ENCODE measurements around the gene C11orf97. TPM values are rescaled to one million over a fixed set of nuclear protein-coding genes. Genes with fewer than 3 reads are reported as not detected.

Gene C11orf97
- total RNA-seq (2021; ENCODE audit: unreplicated experiment) (not detected), Bru-seq, nascent RNA (percentile 9 among the genes with signal in this experiment), BruChase-seq, experiment 1, labeled RNA remaining after a 6-hour chase (percentile 5 among the genes with signal in this experiment), BruChase-seq, experiment 2, labeled RNA remaining after a 2-hour chase (percentile 6 among the genes with signal in this experiment)
- polyA plus RNA-seq (2012) = not detected in 2 replicates
- long read RNA-seq = 0 reads

GRCh38 chr11:94511932-94512781, at the start of gene C11orf97:
C11orf97 (plus strand) TSS chr11:94512461; CDS start chr11:94512529, 68 bp downstream.
- H3K9me3 ChIP-seq (ENCODE audit: control insufficient read depth in 1 of 2, insufficient read depth in 1 of 2, low read depth in 1 of 2, low read length in 2 of 2) = no peaks in the 10 kb centered on the region
- ATAC-seq (no peak), DNase-seq (ENCODE audit: low read depth, low spot score) (no peak)
- POLR2A ChIA-PET = no interaction called here
- no peak within 1 kb of the TSS for H3K4me2 ChIP-seq (ENCODE audit: low read length)
- no peak within 1 kb of the TSS for H3K4me3 ChIP-seq (replicated peaks in 1 of 2; ENCODE audit: low read depth in 1 of 2, low read length in 2 of 2)
- no peaks in the 10 kb centered on the region for H3K4me1 ChIP-seq (ENCODE audit: control insufficient read depth in 1 of 2, insufficient read depth in 2 of 2, low read length in 2 of 2)
- H3K36me3 ChIP-seq (ENCODE audit: control insufficient read depth in 1 of 2, insufficient read depth in 2 of 2, low read length in 2 of 2) = no peaks in the 10 kb centered on the region
- no peaks in the 10 kb centered on the region for H4K20me1 ChIP-seq (ENCODE audit: insufficient read depth)
- CTCF ChIA-PET = no interaction called here
- H3K79me2 ChIP-seq (ENCODE audit: insufficient read depth, low read length) = no peaks in the 10 kb centered on the region
- TF ChIP-seq ZBTB33 (IDR thresholded peaks at IDR 0.05; ENCODE audit: extremely low read depth, insufficient replicate concordance, low read length) (no peak), SIN3A (IDR thresholded peaks at IDR 0.05; ENCODE audit: low read depth) (no peak), ZFX (IDR thresholded peaks at IDR 0.05) (no peak), ATF3 (IDR thresholded peaks at IDR 0.05) (no peak), EGR1 (IDR thresholded peaks at IDR 0.05; ENCODE audit: low read depth) (no peak), MAX (IDR thresholded peaks at IDR 0.05) (no peak), YY1 (IDR thresholded peaks at IDR 0.05; ENCODE audit: extremely low read depth, insufficient replicate concordance, low read depth, low read length) (no peak), FOSL1 (IDR thresholded peaks at IDR 0.05; ENCODE audit: low read depth) (no peak), RAD21 (IDR thresholded peaks at IDR 0.05; ENCODE audit: low read depth) (no peak), SP1 (IDR thresholded peaks at IDR 0.05; ENCODE audit: low read depth) (no peak), SRF (IDR thresholded peaks at IDR 0.05; ENCODE audit: low read depth) (no peak), CTCF (IDR thresholded peaks at IDR 0.05 in 2 of 3, conservative IDR thresholded peaks at IDR 0.05 in 1 of 3; ENCODE audit: borderline replicate concordance in 1 of 3, insufficient read depth in 1 of 3, low read depth in 2 of 3, low read length in 2 of 3) (no peak), JUND (IDR thresholded peaks at IDR 0.05) (no peak), POLR2A (IDR thresholded peaks at IDR 0.05; ENCODE audit: borderline replicate concordance, extremely low read depth, insufficient read depth, insufficient read length) (no peak), EZH2 (IDR thresholded peaks at IDR 0.05) (no peak), CBX3 (IDR thresholded peaks at IDR 0.05; ENCODE audit: low read depth) (no peak), POLR2AphosphoS5 (IDR thresholded peaks at IDR 0.05; ENCODE audit: low read depth, low read length) (no peak)
- H3K9ac ChIP-seq (ENCODE audit: low read length) = no peak within 1 kb of the TSS
- no TSS peak for BruUV-seq (replicated peaks)
- no peak within 1 kb of the TSS for H3K27ac ChIP-seq (ENCODE audit: low read depth, low read length)
- H2AFZ ChIP-seq (ENCODE audit: low read depth, low read length, poor library complexity, severe bottlenecking) = no peak within 1 kb of the TSS
- intact Hi-C loops (cut with micrococcal nuclease) = loop anchor here (10.0 kb wide), 1 partner anchor 1913 kb away; no protein-coding TSS in a partner anchor
- H3K27me3 ChIP-seq (ENCODE audit: insufficient read depth, low read length) = no peaks in the 10 kb centered on the region
- H3K9me2 ChIP-seq (ENCODE audit: insufficient read depth) = no peaks in the 10 kb centered on the region
- RAD21 ChIA-PET (ENCODE audit: low non-redundant PET in 1 of 2, low total read pairs in 2 of 2, uncharacterized antibody in 2 of 2, unreplicated experiment in 2 of 2) = no interaction called here

All from HCT116 (cell line).